Measurements from ENCODE around the gene ACOT8.
"Not testable (repeated sequence)": the region's sequence is repeated elsewhere in the genome, so short reads cannot be mapped to it uniquely, and the experiment has no call there.

ACOT8 gene

DNA sequence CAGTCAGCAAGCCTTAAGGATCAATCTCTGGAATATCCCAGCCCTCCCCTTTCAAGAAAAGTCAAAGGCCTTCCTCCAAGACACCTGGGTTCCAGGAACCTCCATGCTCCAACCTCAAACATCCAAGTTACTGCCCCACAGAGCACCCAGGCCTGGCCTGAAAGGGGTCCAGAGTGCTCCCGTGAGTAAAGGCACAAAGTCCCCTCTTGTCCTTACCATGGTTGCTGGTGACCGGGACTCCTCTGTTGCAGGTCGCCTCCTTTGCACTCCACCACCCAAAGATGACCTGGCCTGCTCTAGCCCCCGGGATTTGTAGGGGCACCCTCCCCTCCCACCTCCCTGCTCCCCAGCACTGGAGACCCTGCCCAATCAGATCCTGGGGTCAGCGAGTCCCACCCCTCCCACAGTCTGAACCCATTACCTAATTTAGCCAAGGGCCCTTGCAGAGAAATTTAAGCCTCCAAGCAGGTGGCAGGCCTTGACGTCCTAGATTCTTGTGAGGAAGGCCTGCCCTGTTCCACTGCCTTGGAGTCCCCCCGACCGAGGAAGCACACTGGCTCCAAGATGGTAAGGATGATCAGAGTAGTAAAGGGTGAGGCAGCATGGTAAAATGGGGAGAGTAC is 30.1 kb downstream of the ACOT8 start, which contains the start of gene TNNC2:
Gene TNNC2 (minus strand): TSS at position 283 of the 623 bp plus-strand sequence. CDS start 64 bp downstream, at position 219.
- no peak for DNase-seq (ENCODE audit: low read depth)

DNA sequence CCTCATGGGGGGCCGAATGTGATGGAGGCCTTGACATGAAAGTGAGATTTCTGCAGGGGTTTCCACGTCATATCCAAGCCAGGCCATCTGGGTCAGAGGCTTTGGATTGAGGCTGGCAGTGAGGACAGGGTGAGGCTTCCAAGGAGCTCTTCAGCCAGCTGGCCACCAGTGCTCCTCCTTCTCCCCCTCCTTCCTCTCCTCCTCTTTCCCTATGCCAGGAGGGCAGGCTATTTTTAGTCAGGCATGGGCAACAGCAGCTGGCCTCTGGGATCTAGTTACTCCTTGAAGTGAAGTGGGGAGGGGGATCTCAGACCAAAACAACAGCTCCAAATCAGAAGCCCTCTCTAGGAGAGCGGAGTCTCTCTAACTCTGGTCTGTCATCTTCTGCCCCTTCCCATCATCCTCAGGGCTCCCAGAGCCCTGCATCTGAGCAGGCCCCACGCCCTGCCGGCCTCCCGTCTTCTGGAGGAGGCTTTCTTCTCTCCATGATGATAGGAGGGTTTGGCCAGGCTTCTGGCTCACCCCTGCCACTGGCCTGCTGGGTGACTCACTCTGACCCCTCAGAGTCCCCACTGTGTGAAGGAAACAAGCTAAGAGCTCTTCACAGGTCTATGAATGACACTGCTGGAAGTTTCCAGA is 30.7 kb downstream of the ACOT8 start:
- no peak for DNase-seq (ENCODE audit: low read depth)

DNA sequence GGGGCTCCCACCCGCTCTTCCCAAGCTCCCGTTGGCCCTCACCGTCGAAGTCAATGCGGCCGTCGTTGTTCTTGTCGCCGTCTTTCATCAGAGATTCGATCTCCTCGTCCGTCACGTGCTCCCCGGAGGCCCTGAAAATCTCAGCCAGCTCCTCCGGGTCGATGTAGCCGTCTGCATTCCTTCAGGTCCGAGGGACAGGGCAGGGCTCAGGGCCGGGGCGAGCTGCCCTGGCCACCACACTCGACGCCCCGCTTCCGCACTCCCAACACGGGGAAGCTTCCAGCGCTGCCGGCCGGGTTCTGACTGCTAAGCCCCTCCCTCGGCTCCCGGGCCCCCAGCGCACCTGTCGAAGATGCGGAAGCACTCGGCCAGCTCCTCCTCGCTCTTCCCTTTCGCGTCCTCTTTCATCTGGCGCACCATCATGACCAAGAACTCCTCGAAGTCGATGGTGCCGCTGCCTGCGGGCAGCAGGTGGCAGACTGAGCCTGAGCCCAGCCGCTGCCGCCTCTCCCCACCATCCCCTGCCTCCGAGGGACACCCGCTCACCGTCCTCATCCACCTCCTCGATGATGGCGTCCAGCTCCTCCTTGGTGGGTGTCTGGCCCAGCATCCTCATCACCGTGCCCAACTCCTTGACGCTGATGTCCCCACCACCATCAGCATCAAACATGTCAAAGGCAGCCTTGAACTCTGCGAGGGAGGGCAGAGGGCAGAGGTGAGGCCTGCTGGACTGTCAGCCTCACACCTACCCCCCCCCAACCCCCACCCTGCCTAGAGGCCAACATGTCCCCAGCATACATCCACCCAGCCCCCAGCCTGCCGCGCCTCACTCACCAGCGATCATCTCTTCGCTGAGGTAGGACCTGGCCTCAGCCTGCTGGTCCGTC is 33.0 kb downstream of the ACOT8 start:
- peak; percentile 33 for DNase-seq (ENCODE audit: low read depth)

DNA sequence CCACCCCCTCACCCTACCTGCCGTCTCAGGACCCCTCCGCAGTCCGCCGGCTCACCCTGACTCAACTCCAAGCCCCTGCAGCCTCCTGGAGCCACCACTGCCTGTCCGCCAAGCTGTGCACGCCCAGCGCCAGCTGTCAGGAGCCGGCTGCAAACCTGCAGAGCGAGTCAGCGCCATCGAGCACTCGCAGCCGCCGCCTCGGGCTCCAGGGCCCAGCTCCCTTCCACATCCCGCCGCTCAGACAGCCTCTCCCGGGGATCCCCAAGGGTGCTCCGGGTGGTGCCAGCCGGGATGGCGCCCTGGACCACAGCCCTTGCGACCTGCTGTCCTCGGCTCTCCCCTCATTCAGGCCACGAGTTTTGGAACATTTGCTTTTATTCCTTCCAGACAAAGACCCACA is 34.3 kb downstream of the ACOT8 start:
- no peak for DNase-seq (ENCODE audit: low read depth)

DNA sequence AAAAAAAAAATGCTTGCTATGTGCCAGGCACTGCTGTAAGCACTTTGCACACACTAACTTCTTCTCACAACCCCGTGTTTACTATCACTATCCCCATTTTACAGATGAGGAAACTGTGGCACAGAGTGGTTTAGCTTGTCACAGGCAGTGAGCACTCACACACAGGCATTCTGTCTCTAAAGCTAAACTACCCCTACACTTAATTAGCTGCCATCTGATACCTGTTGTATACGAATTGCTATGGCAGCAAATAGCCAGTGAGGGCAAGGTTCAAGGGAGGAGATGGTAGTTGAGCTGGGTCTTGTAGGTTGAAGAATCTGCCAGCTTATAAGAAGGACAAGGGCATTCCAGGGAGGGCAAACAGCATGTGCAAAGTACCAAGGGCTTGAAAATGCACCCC is 35.2 kb downstream of the ACOT8 start:
- no peak for DNase-seq (ENCODE audit: low read depth)

DNA sequence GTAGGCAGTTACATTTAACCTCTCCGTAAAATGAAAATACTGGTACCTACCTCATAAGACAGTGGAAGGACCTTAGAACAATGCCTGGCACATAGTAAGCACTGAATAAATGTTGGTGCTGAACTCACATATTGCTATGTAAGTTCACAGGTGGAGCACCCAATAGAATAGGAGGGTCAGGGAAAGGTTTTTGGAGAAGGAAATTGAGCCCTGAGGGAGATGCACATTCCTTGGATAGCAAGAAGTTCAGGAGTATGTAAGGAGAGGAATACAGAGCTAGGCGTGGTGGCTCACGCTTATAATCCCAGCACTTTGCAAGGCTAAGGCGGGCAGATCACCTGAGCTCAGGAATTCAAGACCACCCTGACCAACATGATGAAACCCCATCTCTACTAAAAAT is 37.7 kb downstream of the ACOT8 start:
- DNase-seq (ENCODE audit: low read depth) = no peak

DNA sequence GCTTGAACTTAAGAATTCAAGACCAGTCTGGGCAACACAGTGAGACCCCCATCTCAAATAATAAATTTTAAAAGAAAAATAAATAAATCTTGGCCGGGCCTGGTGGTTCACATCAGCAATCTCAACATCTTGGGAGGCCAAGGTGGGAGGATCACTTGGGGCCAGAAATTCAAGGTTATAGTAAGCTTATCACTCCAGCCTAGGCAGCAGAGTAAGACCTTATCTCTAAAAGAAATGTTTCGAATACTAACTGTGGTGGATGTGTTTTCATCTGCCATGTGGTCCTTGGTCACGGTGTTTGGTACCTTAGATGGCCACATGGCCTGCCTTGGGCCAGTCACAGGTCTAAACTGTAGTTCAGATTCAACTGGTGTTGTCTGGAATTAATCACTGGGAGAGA is 39.0 kb downstream of the ACOT8 start:
- DNase-seq (ENCODE audit: low read depth) = no peak

DNA sequence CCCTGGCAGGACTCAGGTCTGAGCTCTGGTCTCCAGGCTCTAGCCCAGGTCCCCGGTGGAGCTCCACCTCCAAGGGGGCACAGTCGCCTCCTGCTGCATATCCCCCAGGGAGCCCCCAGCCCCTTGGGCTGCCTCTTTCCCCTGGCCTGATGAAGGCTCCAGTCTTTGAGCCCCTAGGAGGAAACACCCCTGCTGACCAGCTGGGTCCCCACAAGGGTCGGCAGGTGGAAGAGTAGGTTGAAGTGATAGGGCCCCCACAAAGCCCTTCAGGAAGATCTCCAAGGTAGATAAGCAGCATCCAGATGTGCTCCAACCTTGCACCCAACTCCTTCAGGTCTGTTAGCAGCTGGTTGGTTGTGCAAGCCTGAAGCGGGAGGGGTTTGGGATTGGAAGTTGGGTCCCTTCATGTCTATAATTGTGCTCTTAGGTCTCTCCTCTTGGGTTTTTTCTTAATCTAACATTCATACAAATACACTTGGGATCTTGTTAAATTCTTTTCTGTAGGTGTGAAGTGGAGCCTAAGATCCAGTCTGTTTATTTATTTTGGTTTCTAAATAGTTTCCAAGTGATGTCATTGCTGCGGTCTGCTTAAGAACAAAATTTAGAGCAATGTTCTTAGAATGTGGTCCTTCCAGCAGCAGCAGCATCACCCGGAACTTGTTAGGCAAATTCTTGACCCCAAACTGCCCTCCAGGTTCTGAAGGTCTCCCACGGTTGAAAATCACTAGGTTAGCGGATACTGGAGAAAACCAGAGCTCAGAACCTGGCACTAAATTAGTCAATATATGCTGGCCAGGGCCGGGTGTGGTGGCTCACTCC is 39.6 kb downstream of the ACOT8 start:
- no peak for DNase-seq (ENCODE audit: low read depth)

DNA sequence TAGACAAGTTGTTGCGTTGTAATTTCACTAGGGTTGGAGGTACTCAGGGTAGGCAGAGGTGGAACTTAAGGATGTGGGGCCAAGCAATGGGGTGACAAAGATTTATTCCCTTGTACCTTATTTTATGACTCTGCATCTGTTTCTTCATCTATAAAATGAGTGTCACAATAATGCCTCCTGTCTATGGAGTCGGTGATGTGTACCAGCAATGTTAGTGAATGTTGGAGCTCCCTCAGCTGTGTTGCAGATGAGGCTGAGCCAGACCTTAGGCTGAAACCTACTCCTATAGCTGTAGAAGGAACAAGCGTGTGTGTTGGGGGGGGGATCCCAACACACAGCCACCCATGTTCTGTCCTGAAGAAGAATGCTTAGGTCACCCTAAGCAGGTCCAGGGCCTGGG is 40.2 kb downstream of the ACOT8 start:
- DNase-seq (ENCODE audit: low read depth) = no peak

DNA sequence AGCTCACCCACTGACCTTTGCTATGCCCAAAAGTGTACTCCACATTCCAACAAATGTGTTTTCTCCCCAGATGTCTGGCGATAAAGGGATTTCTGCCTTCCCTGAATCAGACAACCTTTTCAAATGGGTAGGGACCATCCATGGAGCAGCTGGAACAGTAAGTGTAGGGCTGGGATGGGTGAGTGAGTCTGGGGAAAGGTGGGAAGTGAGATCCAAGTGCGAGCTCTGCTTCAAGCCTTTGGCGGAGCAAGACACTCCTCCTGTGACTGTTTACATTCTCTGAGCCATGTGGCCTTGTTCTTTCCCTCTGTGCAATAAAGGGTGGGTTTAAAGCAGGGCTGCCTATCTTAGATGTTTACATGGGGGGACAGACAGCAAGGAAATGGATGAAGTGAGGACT is 42.9 kb downstream of the ACOT8 start:
- no peak for DNase-seq (ENCODE audit: low read depth)

DNA sequence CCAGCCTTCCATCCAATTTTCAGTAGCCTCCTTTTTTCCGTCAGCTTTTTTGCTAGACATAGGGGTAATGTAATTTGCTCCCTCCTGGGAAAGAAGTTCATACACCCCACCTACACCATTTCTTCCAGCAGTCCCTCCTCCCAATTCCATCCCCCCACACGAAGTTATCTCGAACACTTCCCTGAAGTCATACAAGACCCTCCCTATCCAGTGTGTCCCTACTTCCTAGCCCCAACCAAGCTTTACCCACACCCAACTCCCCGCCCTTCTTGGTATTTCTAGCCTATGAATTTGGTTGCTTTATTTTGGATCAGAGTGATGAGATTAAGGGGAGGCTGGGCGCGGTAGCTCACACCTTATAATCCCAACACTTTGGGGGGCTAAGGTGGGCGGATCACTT is 43.7 kb downstream of the ACOT8 start:
- no peak for DNase-seq (ENCODE audit: low read depth)

DNA sequence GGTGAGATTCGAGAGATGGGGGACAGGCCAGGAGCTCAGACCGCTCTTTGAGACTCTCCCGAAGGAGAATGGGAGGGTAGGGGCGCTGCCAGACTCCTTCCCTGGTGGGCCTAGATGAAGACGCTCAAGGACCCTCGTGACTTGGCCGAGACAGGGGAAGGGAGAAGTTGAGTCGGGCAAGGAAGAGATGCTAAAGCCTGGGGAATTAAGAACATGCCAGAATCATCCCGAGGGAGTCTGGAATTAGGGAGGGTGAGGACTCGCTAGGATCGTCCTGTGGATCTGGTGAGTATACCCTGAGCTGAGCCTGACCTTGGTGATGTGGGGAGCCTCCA is 44.2 kb downstream of the ACOT8 start:
- no peak for DNase-seq (ENCODE audit: low read depth)

DNA sequence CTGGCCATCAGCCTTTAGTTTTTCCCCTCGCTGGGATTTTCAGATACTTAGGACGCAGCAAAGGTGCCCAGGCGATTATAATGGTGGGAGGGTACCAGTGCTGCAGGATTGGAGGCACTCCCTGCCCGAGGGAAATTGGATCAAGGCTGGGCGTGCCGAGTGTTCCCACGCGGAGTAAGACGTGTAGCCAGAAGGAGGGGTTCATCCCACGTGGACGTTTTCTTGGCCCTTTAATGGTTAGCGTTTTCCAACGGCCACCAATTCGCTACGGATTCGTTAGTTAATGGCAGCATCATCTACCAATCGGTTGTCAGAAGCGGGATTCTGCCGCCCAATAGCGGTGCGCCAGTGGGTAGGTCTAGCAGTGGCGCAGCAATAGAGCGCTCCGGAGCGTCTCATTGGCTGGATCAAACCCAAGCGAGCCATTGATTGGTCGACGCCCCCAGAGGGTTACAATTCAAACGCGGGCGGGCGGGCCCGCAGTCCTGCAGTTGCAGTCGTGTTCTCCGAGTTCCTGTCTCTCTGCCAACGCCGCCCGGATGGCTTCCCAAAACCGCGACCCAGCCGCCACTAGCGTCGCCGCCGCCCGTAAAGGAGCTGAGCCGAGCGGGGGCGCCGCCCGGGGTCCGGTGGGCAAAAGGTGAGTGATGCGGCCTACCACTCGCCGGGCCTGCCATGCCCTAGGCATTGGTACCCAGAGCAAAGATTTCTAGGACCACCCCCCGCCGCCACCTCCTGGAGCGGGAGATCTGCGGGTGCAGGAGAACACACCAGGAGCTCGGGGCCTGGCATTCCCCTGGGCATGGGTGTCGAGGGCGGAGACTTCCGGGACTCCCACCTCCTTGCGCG is 44.8 kb downstream of the ACOT8 start, which contains the start of gene UBE2C:
Gene UBE2C (plus strand): TSS at position 488 of the 849 bp plus-strand sequence. CDS start 52 bp downstream, at position 540.
- DNase-seq (ENCODE audit: low read depth) = peak; percentile 92

DNA sequence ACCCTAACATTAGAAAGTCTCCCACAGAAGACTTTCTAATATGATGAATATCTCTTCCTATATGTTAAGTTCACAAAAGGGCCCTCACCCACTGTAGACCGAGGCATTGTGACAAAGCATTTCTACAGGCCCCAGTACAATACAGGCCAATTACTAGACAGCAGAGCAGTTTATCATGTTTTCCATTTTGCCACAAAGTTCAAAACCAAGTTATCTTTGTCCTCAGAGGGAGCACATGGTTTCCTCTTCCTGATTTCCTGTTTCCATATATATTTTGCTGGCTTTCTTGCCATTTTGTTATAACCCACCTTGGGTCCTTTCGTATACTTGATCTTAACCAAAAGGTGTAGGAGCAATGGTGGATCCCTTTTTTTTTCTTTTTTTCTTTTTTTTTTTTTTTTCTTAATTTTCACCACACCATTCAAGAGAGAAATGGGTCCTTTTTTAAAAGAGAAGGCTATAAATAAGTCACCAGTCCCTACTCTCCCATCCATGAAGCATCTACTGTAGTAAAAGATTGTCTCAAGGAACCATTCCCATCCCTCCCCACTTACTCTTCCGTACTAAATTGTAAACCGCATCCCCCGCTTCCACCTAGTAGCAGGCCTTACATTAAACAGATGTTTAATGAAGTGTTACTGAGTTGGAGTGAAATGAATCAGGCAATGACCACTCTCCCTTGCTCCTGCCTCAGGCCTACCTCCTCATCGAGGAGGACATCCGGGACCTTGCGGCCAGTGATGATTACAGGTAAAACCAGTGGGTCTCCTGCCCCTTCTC is 46.8 kb downstream of the ACOT8 start:
- DNase-seq (ENCODE audit: low read depth) = no peak

DNA sequence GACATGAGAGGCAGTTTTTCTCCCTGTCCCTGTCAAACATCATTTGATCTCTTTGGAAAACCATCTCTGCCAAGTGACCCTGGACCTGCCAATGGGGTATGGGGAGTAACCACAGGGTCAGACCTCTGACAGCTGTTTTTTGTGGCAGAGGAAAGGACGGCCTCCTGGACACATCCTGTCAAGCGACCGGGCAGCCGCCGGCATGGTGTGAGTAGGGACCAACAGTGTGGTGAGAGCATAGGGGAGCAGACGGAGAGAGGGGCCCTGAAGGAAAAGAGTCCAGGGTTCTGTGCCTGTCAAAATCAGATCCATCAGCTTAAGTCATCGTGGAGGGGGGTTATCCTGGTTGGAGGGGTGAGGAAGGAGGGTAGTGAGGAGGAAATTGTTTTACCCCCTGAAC is 55.3 kb downstream of the ACOT8 start:
- DNase-seq (ENCODE audit: low read depth) = no peak

DNA sequence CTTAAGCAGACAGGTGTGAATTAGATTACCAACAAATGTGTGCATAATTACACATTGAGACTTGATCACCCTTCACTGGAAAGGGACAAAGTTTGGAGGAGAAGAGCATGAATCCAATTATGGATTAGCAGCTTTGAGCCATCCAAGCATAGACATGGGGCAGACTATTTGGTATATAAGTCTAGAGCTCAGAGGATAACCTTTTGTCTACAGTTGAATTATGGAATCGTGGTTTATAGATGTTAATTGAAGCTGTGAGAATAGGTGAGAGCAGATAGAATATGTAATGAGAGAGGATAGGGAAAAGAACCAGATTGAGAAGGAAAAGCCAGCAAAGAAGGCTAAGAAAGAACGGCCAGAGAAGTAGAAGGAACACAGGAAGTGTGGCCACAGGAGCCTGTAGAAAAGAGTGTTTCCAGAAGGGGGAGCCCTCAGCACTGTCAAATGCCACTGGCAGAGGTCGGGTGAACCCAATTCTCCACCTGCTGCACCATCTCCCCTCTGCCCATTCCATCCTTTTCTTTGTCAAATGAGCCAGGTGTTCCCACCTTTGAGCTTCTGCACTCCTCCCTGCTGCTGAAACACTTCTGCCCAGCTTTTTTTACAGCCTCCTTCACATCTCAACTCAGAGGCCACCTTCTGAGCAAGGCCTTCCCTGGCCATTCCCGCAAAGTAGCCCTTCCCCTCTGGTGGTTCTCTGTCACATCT is 58.1 kb downstream of the ACOT8 start:
- peak; percentile 54 for DNase-seq (ENCODE audit: low read depth)

DNA sequence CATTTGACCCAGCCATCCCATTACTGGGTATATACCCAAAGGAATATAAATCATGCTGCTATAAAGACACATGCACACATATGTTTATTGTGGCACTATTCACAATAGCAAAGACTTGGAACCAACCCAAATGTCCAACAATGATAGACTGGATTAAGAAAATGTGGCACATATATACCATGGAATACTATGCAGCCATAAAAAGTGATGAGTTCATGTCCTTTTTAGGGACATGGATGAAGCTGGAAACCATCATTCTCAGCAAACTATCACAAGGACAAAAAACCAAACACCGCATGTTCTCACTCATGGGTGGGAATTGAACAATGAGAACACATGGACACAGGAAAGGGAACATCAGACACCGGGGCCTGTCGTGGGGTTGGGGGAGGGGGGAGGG is 59.2 kb downstream of the ACOT8 start:
- not testable (repeated sequence) for DNase-seq (ENCODE audit: low read depth)

DNA sequence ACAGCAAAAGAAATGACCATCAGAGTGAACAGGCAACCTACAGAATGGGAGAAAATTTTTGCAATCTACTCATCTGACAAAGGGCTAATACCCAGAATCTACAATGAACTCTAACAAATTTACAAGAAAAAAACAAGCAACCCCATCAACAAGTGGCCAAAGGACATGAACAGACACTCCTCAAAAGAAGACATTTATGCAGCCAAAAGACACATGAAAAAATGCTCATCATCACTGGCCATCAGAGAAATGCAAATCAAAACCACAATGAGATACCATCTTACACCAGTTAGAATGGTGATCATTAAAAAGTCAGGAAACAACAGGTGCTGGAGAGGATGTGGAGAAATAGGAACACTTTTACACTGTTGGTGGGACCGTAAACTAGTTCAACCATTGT is 59.7 kb downstream of the ACOT8 start:
- DNase-seq (ENCODE audit: low read depth) = not testable (repeated sequence)

DNA sequence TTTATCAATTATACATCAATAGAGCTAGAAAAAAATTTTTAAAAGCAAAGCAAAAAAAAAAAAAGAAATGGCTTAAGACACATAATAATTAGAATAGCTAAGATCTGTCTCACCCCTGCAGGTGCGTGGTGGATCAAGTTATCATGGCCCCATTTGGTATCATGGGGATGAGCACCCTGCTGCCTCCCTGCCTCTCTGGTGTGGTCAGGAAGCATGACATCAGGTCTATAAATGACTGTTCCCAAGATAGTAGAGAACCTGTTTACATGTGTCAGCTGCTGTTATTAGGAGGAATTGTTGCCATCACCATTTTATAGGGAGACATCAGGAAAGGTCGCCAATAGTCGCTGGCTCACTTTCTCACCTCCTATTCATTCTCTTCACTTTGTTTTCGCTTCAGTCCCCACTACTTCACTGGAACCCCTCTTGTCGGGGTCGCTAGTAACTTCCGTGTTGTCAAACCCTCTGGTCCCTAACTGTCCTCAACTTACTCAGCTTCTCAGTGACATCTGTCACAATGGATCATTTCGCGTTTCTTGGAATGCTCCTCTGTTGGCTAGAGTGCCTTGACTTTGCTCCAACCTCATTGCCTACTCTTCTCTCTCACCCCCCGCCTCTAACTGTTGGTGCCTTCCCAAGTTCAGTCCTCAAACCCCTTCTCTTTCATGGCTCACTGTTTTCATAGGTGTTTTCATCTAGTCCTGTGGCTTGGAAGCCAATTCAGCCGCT is 60.7 kb downstream of the ACOT8 start:
- no peak for DNase-seq (ENCODE audit: low read depth)
